Endothelial cell of umbilical vein (primary cell): ENCODE results near the gene MRPL32. TPM values are rescaled to one million over a fixed set of nuclear protein-coding genes. Genes with fewer than 3 reads are reported as not detected.

Experiments used
- BruUV-seq: library from RNA; stranded (reverse); fragments of 400-500 nt; replicated peaks from 2 replicates; lab custom pipeline; 2021; lab: Mats Ljungman, UMichigan
- CTCF ChIA-PET: fragments of 300-600, 350-600 bp; sonication (Branson Sonifier 250); formaldehyde crosslinking; loops from one replicate; lab custom pipeline; 2021; ENCODE audit warnings: antibody characterized with exemption, inconsistent platforms; lab: Charles Lee
- POLR2A ChIA-PET: fragments of 300-600, 350-600 bp; sonication (Branson Sonifier 250); formaldehyde crosslinking; loops from one replicate; lab custom pipeline; 2021; ENCODE audit warnings: antibody characterized with exemption, inconsistent platforms; lab: Charles Lee
- DNase-seq: peaks from one replicate; pipeline ENCODE4 v3.0.0-alpha.2; 2011; ENCODE audit warnings: low read depth, low spot score
- FAIRE-seq: peaks from 2 replicates; lab custom pipeline; 2011; peaks lifted over from hg19 to GRCh38; lab: Jason Lieb, UNC
- H2AFZ ChIP-seq: 2 replicates; pipeline ENCODE4 v1.6.0; 2012; ENCODE audit warnings: low read depth, low read length, control low read depth, inconsistent platforms
- H3K27ac ChIP-seq: 2 replicates; pipeline ENCODE4 v1.5.1; 2011; ENCODE audit warnings: low read depth, mild to moderate bottlenecking, control low read depth, low read length, moderate library complexity; ENCODE audit not compliant: insufficient read depth
- H3K27me3 ChIP-seq, 2 experiments: 2 replicates each; pipeline versions ENCODE4 v1.6.0 to v1.6.1; 2011; ENCODE audit warnings: low read length in 2 of 2, mixed read lengths in 1 of 2; ENCODE audit not compliant: control insufficient read depth in 2 of 2, insufficient read depth in 2 of 2
- H3K36me3 ChIP-seq, 2 experiments: 2 replicates in 1 of 2; 3 replicates in 1 of 2; pipeline ENCODE4 v1.5.1; 2011; ENCODE audit warnings: low read length in 2 of 2, mild to moderate bottlenecking in 1 of 2, moderate library complexity in 1 of 2; ENCODE audit not compliant: control insufficient read depth in 2 of 2, insufficient read depth in 2 of 2; ENCODE audit errors: extremely low read depth in 1 of 2
- H3K4me1 ChIP-seq: 3 replicates; pipeline ENCODE4 v1.5.1; 2011; ENCODE audit warnings: mild to moderate bottlenecking, low read length; ENCODE audit not compliant: control insufficient read depth, insufficient read depth; ENCODE audit errors: extremely low read depth
- H3K4me2 ChIP-seq: 2 replicates; pipeline ENCODE4 v1.6.1; 2011; ENCODE audit warnings: low read length, control low read depth, mixed read lengths; ENCODE audit not compliant: insufficient read depth
- H3K4me3 ChIP-seq, 3 experiments: fragments of 200-600 bp in 1 of 3; sonication (generic), shearing (Covaris generic) in 1 of 3; replicated peaks in 1 of 3; 2 replicates each; pipeline ENCODE4 v1.5.1; 2011 to 2016; ENCODE audit warnings: control low read depth in 3 of 3, low read length in 3 of 3, mild to moderate bottlenecking in 2 of 3, inconsistent platforms in 1 of 3, low read depth in 1 of 3, moderate library complexity in 1 of 3; ENCODE audit not compliant: insufficient read depth in 1 of 3
- H3K79me2 ChIP-seq: 2 replicates; pipeline ENCODE4 v1.6.0; 2012; ENCODE audit warnings: low read length, inconsistent platforms; ENCODE audit not compliant: control insufficient read depth, insufficient read depth
- H3K9ac ChIP-seq: replicated peaks from 2 replicates; pipeline ENCODE3; 2011; ENCODE audit warnings: low read length, control low read depth; ENCODE audit not compliant: insufficient read depth; ENCODE audit errors: extremely low read depth
- H3K9me1 ChIP-seq: replicated peaks from 3 replicates; pipeline ENCODE4 v1.6.0; 2011; ENCODE audit warnings: mild to moderate bottlenecking, low read length; ENCODE audit not compliant: control insufficient read depth, insufficient read depth; ENCODE audit errors: extremely low read depth
- H3K9me3 ChIP-seq: replicated peaks from 2 replicates; pipeline ENCODE4 v1.5.1; 2012; ENCODE audit warnings: low read length, inconsistent platforms; ENCODE audit not compliant: control insufficient read depth, insufficient read depth
- H4K20me1 ChIP-seq: replicated peaks from 2 replicates; pipeline ENCODE3; 2011; ENCODE audit warnings: mild to moderate bottlenecking, low read length; ENCODE audit not compliant: control insufficient read depth, insufficient read depth; ENCODE audit errors: extremely low read depth
- CTCF ChIP-seq, 2 donors: IDR thresholded peaks; 1 replicate in 1 of 2; 2 replicates in 1 of 2; pipeline ENCODE4 v1.5.1; 2011; ENCODE audit warnings: low read length in 2 of 2, mild to moderate bottlenecking in 2 of 2, moderate library complexity in 2 of 2, control low read depth in 1 of 2, inconsistent platforms in 1 of 2, low read depth in 1 of 2; ENCODE audit not compliant: insufficient read depth in 1 of 2; ENCODE audit errors: extremely low read depth in 1 of 2
- EZH2 ChIP-seq: IDR thresholded peaks from 2 replicates; pipeline ENCODE4 v1.6.1; 2012; ENCODE audit warnings: borderline replicate concordance, low read depth, mild to moderate bottlenecking, moderate library complexity, low read length, inconsistent platforms; ENCODE audit not compliant: severe bottlenecking
- FOS ChIP-seq: IDR thresholded peaks from 2 replicates; pipeline ENCODE4 v1.6.1; 2011; ENCODE audit warnings: mild to moderate bottlenecking, low read length, moderate library complexity, borderline replicate concordance; ENCODE audit not compliant: insufficient read depth
- GATA2 ChIP-seq: IDR thresholded peaks from 2 replicates; pipeline ENCODE4 v1.7.0; 2011; ENCODE audit warnings: low read depth, mild to moderate bottlenecking, moderate library complexity, mixed read lengths, low read length; ENCODE audit not compliant: insufficient read length, insufficient read depth
- MYC ChIP-seq: IDR thresholded peaks from one replicate; pipeline ENCODE4 v1.6.1; 2011; ENCODE audit warnings: mild to moderate bottlenecking, low read depth, low read length
- POLR2A ChIP-seq: IDR thresholded peaks from 2 replicates; pipeline ENCODE4 v1.6.1; 2012; ENCODE audit warnings: low read depth, mild to moderate bottlenecking, control low read depth, low read length
- POLR2AphosphoS5 ChIP-seq: IDR thresholded peaks from 2 replicates; pipeline ENCODE4 v1.6.1; 2012; ENCODE audit warnings: low read depth, mild to moderate bottlenecking, control low read depth, low read length, moderate library complexity; ENCODE audit not compliant: insufficient read depth
- dilution Hi-C: fragments of 300-500 bp; cut with MboI; formaldehyde crosslinking; loops from one replicate; pipeline ENCODE4 v1.15.0; 2019; ENCODE audit warnings: low sequenced_read_pairs; ENCODE audit not compliant: extremely low pct_ligation_motif_present
- intact Hi-C: fragments of 100-400 bp; cut with micrococcal nuclease; formaldehyde crosslinking; loops from one replicate; pipeline ENCODE4 v1.10.0; 2022
- polyA plus RNA-seq, 4 experiments: library from polyadenylated mRNA; depleted of rRNA in 3 of 4; stranded (reverse) in 3 of 4; unstranded in 1 of 4; fragments of >200 nt; gene quantifications; 2 replicates each; pipeline versions ENCODE4 v1.2.1 to v1.2.3, GENCODE V29; 2011 to 2012; ENCODE audit warnings: missing spikeins in 1 of 4
- total RNA-seq: library from RNA; stranded (reverse); gene quantifications from 2 replicates; pipeline ENCODE4 v1.2.3, GENCODE V29; 2021
- TF ChIP-seq, protein P1 (sequence below): IDR thresholded peaks from 2 replicates; pipeline ENCODE4 v1.6.1; 2011; ENCODE audit not compliant: insufficient read depth, insufficient read length

The MRPL32 gene
- total and polyA plus RNA-seq, 2 donors (not counting 3 experiments of a cell fraction or from before 2014, with no cell fraction given): 39.9 to 62.2 TPM

DNA sequence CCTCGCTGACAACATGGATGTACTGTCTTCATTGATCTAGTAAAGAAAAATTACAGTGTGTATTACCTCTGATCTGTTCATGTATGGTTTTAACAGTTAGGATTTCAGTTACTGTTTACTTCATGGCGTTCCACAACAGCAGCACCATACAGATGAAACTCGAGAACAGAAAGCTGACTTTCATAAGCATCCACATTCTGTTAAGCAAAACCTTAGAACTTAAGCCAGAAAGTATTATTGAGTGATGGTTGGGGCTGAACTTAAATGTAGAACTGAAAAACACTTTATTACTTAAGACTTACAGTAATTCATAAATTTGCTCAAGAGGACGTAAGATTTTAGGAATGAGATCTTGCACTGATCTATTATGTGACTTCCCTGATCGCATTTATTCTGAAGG is 3.7 kb downstream of the MRPL32 start:
- TF ChIP-seq POLR2AphosphoS5: no peak
- TF ChIP-seq GATA2: no peak
- TF ChIP-seq MYC: no peak
- no peak for TF ChIP-seq FOS
- TF ChIP-seq, protein P1, sequence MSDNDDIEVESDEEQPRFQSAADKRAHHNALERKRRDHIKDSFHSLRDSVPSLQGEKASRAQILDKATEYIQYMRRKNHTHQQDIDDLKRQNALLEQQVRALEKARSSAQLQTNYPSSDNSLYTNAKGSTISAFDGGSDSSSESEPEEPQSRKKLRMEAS: no peak
- TF ChIP-seq CTCF (IDR thresholded peaks at IDR 0.05; ENCODE audit: extremely low read depth in 1 of 2, insufficient read depth in 1 of 2, low read depth in 1 of 2, low read length in 2 of 2): no peak
- no peak for TF ChIP-seq POLR2A
- no peak for TF ChIP-seq EZH2
- intact Hi-C loops: loop anchor here (10.0 kb wide), 1 partner anchor 649 kb away; the partner anchor contains the start of gene STK17A
- H3K27me3 ChIP-seq: no peaks in the 10 kb centered on the region
- H3K9me1 ChIP-seq: no peaks in the 10 kb centered on the region
- H2AFZ ChIP-seq: no peak overlapping the region
- dilution Hi-C loops: no loop called here
- DNase-seq (no peak), FAIRE-seq (no peak)
- H3K79me2 ChIP-seq: peaks cover 41% of the 10 kb centered on the region
- ChIA-PET CTCF (interaction anchor here (0.9 to 1.3 kb wide), 3 partner anchors 12 to 785 kb away, joined by 3 to 4 read pairs (median 4); no protein-coding TSS in a partner anchor), POLR2A (no interaction called here)
- H3K27ac ChIP-seq: no peak overlapping the region
- peaks cover 5 to 17% of the 10 kb centered on the region in 2 experiments for H3K36me3 ChIP-seq
- peaks cover 11% of the 10 kb centered on the region for H3K4me1 ChIP-seq
- no peaks in the 10 kb centered on the region for H4K20me1 ChIP-seq
- no peak overlapping the region for H3K4me3 ChIP-seq
- BruUV-seq: no TSS peak
- H3K4me2 ChIP-seq: no peak overlapping the region
- no peaks in the 10 kb centered on the region for H3K9me3 ChIP-seq
- no peak overlapping the region for H3K9ac ChIP-seq
